Stomach (tissue), 9 donors: Measurements from ENCODE around the gene RFXANK. TPM values are rescaled to one million over a fixed set of nuclear protein-coding genes. Genes with fewer than 3 reads are reported as not detected.

Experiments
- DNase-seq, 2 donors: peaks; one replicate each; pipeline versions ENCODE4 v3.0.0 to v3.0.0-alpha.2; 2013 to 2019
- H3K27ac ChIP-seq, 5 donors: fragments of 200-600 bp in 4 of 5; sonication (generic) in 4 of 5; one replicate each; pipeline ENCODE4 v1.5.1; 2013 to 2019; ENCODE audit warnings: mild to moderate bottlenecking in 1 of 5, moderate library complexity in 1 of 5
- H3K27me3 ChIP-seq, 3 donors: fragments of 200-600 bp; sonication (generic); one replicate each; pipeline ENCODE4 v1.5.1; 2017 to 2019; ENCODE audit warnings: mixed run types in 1 of 3
- H3K36me3 ChIP-seq, 4 donors: fragments of 200-600 bp; sonication (generic); 1 replicate in 3 of 4; 2 replicates in 1 of 4; pipeline ENCODE4 v1.5.1; 2016 to 2019
- H3K4me1 ChIP-seq, 4 donors: fragments of 200-600 bp; sonication (generic); one replicate each; pipeline ENCODE4 v1.5.1; 2016 to 2019
- H3K4me3 ChIP-seq, 4 donors: fragments of 200-600 bp; sonication (generic) in 3 of 4; one replicate each; pipeline ENCODE4 v1.5.1; 2016 to 2019; ENCODE audit warnings: mild to moderate bottlenecking in 1 of 4
- H3K9me3 ChIP-seq, 4 donors: fragments of 200-600 bp; sonication (generic); one replicate each; pipeline ENCODE4 v1.5.1; 2016 to 2019
- CTCF ChIP-seq, 7 experiments: fragments of 450-650 bp in 4 of 7; fragments of 200-600 bp in 3 of 7; sonication (generic) in 3 of 7; IDR thresholded peaks; one replicate each; pipeline ENCODE4 v1.5.1; 2016 to 2019; ENCODE audit warnings: antibody characterized with exemption in 7 of 7, control low read depth in 2 of 7, mild to moderate bottlenecking in 1 of 7
- EP300 ChIP-seq: sonication (generic); formaldehyde crosslinking; IDR thresholded peaks from one replicate; pipeline ENCODE4 v1.6.1; 2017; ENCODE audit warnings: antibody characterized with exemption
- POLR2A ChIP-seq, 4 donors: fragments of 450-650 bp; IDR thresholded peaks; one replicate each; pipeline ENCODE4 v1.6.1; 2016; ENCODE audit warnings: antibody characterized with exemption in 4 of 4, control low read depth in 2 of 4, mild to moderate bottlenecking in 1 of 4, moderate library complexity in 1 of 4
- POLR2AphosphoS5 ChIP-seq, 3 donors: sonication (generic); formaldehyde crosslinking; IDR thresholded peaks; one replicate each; pipeline ENCODE4 v1.6.1; 2016; ENCODE audit warnings: antibody characterized with exemption in 3 of 3
- WGBS, 5 donors: extraction: QIAGEN DNeasy Blood & Tissue Kit in 3 of 5; methylation state at CpG; one replicate each; pipeline versions ENCODE4 v1.1.5 to v1.1.7; 2013 to 2018; 5-methylcytosine and 5-hydroxymethylcytosine counted together
- intact Hi-C: fragments of 100-400 bp; cut with DNase I; formaldehyde crosslinking; loops from one replicate; pipeline ENCODE4 v1.15.1; 2023; ENCODE audit warnings: low total_unique reads
- polyA plus RNA-seq, 3 donors: library from polyadenylated mRNA; stranded (reverse); fragments of 200-250 nt; gene quantifications; one replicate each; pipeline ENCODE4 v1.2.3, GENCODE V29; 2013
- total RNA-seq, 5 donors: library from RNA; depleted of rRNA; stranded (reverse); fragments of >200 nt; gene quantifications; one replicate each; pipeline versions ENCODE4 v1.1.0 to v1.2.3, GENCODE V29; 2014 to 2016
- donor health status: healthy with polysubstance abuse.
- donor health status: Bipolar disorder and iron deficiency.
- donor health status: healthy.

Gene RFXANK
- total and polyA plus RNA-seq, 8 donors = 17.4 to 145 (median 112) TPM

DNA sequence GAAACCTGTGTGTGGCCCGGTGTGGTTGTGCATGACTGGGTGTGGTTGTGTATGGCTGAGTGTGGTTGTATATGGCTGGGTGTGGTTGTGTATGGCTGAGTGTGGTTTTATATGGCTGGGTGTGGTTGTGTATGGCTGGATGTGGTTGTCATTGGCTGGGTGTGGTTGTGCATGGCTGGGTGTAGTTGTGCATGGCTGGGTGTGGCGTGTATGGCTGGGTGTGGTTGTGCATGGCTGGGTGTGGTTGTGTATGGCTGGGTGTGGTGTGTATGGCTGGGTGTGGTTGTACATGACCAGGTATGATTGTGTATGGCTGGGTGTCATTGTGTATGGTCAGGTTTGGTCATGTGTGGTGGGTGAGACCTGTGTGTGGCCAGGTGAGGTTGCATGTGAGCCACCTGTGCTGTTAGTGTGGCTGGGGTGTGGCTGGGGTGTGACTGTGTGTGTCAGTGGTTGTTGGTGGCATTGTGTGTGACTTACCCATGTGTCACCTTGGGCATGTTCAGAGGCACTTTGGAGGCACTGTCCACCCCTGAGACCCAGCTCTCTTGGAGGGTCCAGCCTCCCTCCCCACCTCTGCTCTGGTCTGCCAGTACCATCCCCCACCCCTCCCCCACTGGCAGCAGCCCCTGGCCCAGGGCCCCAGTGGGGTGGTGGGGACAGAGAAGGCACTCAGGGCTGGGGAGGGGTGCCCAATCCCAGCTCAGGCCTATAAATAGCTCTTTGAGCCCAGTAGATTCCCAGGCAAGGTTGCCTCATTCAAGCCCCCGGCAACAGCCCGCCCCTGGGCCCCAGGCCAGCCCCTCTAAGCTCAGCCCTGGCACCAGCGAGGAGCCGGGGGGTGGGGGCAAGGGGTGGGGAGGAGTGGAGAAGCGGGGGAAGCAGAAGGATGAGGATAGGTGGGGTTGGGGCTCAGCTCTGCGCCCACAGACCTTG, 15.8 kb downstream of the RFXANK start:
- H3K9me3 ChIP-seq = no peaks in the 10 kb centered on the region
- intact Hi-C loops = no loop called here
- no peak for DNase-seq
- no peaks in the 10 kb centered on the region for H3K36me3 ChIP-seq
- TF ChIP-seq POLR2A (IDR thresholded peaks at IDR 0.05) (no peak), POLR2AphosphoS5 (IDR thresholded peaks at IDR 0.05) (no peak), EP300 (no peak), CTCF (IDR thresholded peaks at IDR 0.05) (no peak)
- no peak overlapping the region for H3K4me3 ChIP-seq
- 51 to 70% (median 52%) methylated on average over 4 to 8 of the region's 8 CpGs for WGBS, 5 donors
- H3K27me3 ChIP-seq = peaks cover 12 to 71% (median 23%) of the 10 kb centered on the region in 3 donors
- peaks cover 0 to 10% (median 5%) of the 10 kb centered on the region in 4 donors for H3K4me1 ChIP-seq
- no peak overlapping the region for H3K27ac ChIP-seq

GRCh38 chr19:19209372-19209771, 17.3 kb downstream of the RFXANK start:
- H3K4me1 ChIP-seq = peaks cover 0 to 4% (median 2%) of the 10 kb centered on the region in 4 donors
- no peaks in the 10 kb centered on the region for H3K36me3 ChIP-seq
- H3K27ac ChIP-seq = no peak overlapping the region
- no peak for DNase-seq
- H3K27me3 ChIP-seq = peaks cover 12 to 85% (median 36%) of the 10 kb centered on the region in 3 donors
- TF ChIP-seq CTCF (IDR thresholded peaks at IDR 0.05) (no peak), EP300 (no peak), POLR2A (IDR thresholded peaks at IDR 0.05) (no peak), POLR2AphosphoS5 (IDR thresholded peaks at IDR 0.05) (no peak)
- intact Hi-C loops = no loop called here
- WGBS, 5 donors = 58 to 71% (median 62%) methylated on average over 9 of the region's 9 CpGs
- no peaks in the 10 kb centered on the region for H3K9me3 ChIP-seq
- no peak overlapping the region for H3K4me3 ChIP-seq

DNA sequence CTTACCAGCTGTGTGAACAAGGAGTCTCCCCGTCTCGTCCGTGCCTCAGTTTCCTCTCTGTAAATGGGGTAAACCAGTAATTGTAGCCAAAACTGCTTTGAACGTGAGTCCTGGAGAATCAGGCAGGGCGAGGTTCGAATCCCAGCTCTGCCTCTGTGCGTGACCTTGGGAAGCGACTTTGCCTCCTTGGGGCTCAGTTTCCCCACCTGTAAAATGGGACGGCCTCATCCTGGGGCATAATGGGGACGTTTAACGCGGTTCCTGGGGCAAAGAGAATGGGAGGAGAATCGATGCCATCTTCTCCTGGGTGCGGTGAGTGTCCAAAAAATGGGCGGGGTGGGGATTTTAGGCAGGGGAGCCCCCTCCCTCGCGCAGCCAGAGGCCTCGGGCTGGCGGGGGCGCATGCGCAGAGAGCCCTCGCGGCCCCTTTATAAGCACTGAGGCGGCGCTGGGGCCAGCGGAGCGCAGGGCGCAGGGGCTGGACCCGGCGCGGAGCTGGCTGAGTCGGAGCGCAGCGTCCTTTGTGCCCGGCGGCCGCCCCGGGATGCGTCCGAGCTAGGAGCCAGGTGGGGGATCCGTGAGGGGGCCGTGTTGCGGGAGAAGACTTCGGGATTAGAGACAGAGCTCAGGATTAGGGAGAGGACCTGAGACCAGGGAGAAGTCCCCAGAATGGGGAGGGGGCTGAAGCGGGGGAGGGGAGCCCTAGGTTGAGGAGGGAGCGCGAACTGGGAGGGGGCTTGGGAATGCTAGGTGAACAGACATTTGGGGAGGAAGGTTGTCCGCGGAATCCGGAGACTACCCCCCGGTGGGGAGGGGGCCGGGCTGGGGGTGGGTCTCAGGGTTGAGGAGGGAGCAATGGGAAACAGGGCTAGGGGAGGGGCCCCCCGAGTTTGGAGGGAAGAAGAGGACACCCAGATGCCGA, 19.7 kb downstream of the RFXANK start, which contains the start of gene NCAN:
Gene NCAN (plus strand): TSS at position 460 of the 922 bp plus-strand sequence. CDS start 4,996 bp downstream, outside the sequence.
- Histone ChIP-seq H3K27ac (no peak within 1 kb of the TSS), H3K4me1 (peaks cover 0 to 4% (median 2%) of the 10 kb centered on the region in 4 donors), H3K9me3 (no peaks in the 10 kb centered on the region), H3K36me3 (no peaks in the 10 kb centered on the region), H3K4me3 (no peak within 1 kb of the TSS), H3K27me3 (peaks cover 12 to 99% (median 57%) of the 10 kb centered on the region in 3 donors)
- DNase-seq = no peak
- 9 to 14% (median 10%) methylated on average over 26 to 54 of the region's 54 CpGs for WGBS, 5 donors
- intact Hi-C loops = no loop called here
- no peak for TF ChIP-seq POLR2AphosphoS5 (IDR thresholded peaks at IDR 0.05)
- TF ChIP-seq EP300 = no peak
- TF ChIP-seq POLR2A (IDR thresholded peaks at IDR 0.05) = no peak
- no peak for TF ChIP-seq CTCF (IDR thresholded peaks at IDR 0.05)

DNA sequence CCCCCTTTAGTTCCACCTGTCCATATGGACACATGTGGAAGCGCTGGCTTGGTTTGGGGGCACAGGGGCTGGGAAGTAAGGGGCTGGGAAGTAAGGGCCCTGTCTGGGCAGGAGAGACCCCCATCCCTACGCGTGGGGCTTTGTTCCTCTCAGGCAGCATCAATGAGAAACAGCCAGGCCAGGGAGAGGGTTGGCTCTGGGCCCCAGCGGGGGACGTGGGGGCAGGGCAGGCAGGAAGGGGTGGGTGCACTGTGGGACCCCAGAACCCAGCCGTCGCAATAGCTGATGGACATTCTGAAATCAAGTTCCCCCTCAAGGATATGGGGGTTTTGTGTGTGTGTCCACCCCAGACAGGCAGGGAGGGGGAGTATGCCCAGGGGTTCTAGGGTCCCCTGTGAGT, 20.9 kb downstream of the RFXANK start:
- 8 to 17% (median 11%) methylated on average over 4 to 7 of the region's 7 CpGs for WGBS, 5 donors
- Histone ChIP-seq H3K4me3 (no peak overlapping the region), H3K9me3 (peaks cover 0 to 7% (median 0%) of the 10 kb centered on the region in 4 donors), H3K4me1 (peaks cover 0 to 4% (median 2%) of the 10 kb centered on the region in 4 donors), H3K36me3 (no peaks in the 10 kb centered on the region), H3K27ac (no peak overlapping the region), H3K27me3 (peaks cover 12 to 97% (median 61%) of the 10 kb centered on the region in 3 donors)
- TF ChIP-seq POLR2A (IDR thresholded peaks at IDR 0.05) = no peak
- TF ChIP-seq CTCF (IDR thresholded peaks at IDR 0.05) = no peak
- no peak for TF ChIP-seq EP300
- TF ChIP-seq POLR2AphosphoS5 (IDR thresholded peaks at IDR 0.05) = no peak
- intact Hi-C loops = no loop called here
- no peak for DNase-seq
